AML-193 (cell line): ENCODE data around the gene REC114.

Experiments used
- DNase-seq, 2 experiments: peaks; one replicate each; lab custom pipeline; 2025; lab: John Stamatoyannopoulos, UW

REC114 gene

DNA sequence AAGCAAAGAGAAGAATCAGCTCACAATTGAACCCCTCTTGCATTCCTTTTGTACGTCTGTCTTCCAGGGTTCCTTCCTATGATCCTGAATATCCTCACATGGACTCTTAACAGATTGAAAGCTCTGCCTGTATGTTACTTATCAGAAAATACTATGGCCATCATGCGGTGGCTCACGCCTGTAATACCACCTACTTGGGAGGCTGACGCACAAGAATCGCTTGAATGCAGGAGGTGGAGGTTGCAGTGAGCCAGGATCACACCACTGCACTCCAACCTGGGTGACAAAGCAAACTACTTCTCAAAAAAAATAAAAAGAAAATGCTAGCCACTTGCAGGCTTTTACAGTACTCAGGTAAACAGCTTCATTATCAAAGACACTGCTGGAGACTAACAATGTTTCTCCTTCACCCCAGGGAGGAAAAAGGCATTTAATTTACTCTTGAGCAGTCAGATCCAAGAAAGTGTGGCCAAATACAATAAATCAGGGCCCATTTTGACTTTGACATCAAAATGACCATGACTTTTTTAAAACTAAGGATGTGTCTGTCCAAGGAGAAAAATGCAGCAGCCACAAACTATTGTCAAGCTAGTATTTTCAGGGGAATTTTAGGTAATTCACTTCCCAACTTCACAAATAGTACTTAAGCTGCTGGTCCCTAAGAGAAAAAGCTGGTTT lies 162.9 kb downstream of the REC114 start:
- DNase-seq = no peak

GRCh38 chr15:73607405-73607804 lies 164.4 kb downstream of the REC114 start:
- DNase-seq = peak; percentile 12 to 45

- DNase-seq = no peak
Observed at GRCh38 chr15:73607843-73608242, 164.9 kb downstream of the REC114 start.

DNA sequence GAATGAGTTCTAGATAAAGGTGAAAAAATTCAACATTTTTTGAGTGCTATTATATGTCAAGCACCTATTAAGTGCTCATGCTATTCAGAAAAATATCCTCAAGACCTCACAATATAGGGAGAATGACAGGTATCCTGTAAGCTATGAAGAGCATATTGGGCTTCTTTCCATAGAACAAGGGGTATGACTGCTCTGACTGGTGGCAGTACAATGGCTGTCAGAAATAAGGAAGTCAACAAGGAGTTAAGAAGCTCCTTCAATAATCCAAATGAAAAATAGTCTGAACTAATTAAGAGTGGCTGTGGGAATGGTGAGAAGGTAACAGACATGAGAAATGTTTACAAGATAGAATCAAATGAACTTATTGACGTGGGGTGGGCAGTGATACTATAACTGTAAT lies 165.5 kb downstream of the REC114 start:
- DNase-seq = no peak

- DNase-seq = no peak
Observed at GRCh38 chr15:73608941-73609340, 166.0 kb downstream of the REC114 start.
